B cell (primary cell): ENCODE measurements around the gene NFATC1.

Experiments used
- CTCF ChIP-seq: fragments of 200-600 bp; IDR thresholded peaks from one replicate; pipeline ENCODE4 v1.8.0; 2022; ENCODE audit warnings: antibody characterized with exemption, mild to moderate bottlenecking
- EZH2 ChIP-seq: IDR thresholded peaks from 2 replicates; pipeline ENCODE4 v1.6.1; 2012; ENCODE audit warnings: borderline replicate concordance, low read depth, mild to moderate bottlenecking, moderate library complexity, low read length; ENCODE audit not compliant: insufficient read depth, poor library complexity, severe bottlenecking

GRCh38 chr18:79549638-79550000 is 153.9 kb downstream of the NFATC1 start:
- TF ChIP-seq CTCF: no peak
- TF ChIP-seq EZH2: no peak
